Measurements from ENCODE around the gene DCD.
"Not testable (repeated sequence)": the region's sequence is repeated elsewhere in the genome, so short reads cannot be mapped to it uniquely, and the experiment has no call there.

The DCD gene

DNA sequence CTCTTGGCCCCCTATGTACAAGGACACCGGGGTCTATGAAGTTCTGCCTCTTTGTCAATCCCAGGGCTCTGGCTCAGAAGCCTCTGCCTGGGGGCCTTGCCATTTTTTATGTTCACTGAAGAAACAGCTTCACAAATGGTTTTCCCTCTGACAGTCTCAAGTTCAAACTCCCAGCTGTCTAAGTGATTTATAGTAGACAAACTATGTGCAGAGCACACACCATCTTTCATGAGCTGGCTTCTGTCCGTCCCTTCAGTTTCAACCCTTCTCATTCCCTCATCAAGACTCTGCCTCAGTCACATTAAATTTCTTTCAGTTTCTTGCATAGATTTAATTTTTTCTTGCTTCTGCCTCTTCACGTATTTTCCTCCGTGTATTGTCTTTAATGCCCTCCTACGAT lies 2.7 kb upstream of the DCD start:
- DNase-seq: no peak

DNA sequence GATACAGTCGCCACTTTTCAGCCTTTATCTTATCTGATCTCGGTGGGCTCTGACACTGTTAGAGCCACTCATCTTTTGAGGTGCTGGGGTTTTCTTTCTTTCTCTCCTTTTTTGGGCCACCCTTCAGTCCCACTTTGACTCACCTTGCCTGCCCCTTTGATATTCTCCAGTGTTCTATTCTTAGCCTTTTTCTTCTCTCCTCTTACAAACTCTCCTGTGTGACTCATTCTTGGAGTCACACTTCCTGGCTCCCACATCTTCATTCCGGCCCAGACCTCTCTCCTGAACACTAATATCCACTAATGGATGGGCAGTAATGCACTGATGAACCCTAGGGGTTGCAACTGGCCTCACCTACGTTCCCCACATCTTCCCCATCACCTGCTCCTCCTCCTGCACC lies 2.2 kb upstream of the DCD start:
- no peak for DNase-seq

DNA sequence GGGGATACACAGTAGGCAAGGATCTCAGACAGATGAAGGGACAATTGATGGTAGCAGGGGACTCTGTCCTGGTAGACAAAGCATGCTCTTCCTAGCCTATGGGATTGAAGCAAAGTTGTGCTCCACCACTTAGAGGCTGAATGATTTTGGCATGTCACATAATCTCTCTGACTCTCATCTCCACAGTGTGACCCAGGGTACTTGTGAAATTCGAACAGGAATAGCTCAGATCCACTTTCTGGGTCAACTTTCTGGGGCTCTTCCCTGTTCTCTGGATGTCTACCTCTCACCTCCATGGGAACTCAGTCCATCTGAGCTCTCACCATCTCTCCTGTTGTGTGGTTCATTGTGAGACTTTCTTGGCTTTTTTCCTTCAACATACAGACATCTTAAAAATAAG lies 1.7 kb upstream of the DCD start:
- DNase-seq: no peak

DNA sequence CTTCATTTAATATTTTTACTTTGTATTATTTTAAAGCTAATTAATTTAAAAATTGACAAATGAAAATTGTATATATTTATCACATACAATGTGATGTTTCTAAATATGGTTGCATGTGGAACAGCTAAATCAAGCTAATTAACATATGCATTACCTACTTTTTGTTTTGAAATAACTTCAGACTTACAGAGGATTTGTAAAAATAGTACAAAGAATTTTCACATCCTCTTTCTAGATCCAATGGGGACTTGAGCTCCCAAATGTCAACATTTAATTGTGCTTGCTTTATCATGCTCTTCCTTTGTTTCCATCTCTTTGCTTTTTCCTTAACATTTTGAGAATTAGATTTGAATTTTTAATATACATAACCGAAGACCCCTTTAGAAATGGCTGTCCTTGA lies 6.6 kb downstream of the DCD start:
- no peak for DNase-seq

DNA sequence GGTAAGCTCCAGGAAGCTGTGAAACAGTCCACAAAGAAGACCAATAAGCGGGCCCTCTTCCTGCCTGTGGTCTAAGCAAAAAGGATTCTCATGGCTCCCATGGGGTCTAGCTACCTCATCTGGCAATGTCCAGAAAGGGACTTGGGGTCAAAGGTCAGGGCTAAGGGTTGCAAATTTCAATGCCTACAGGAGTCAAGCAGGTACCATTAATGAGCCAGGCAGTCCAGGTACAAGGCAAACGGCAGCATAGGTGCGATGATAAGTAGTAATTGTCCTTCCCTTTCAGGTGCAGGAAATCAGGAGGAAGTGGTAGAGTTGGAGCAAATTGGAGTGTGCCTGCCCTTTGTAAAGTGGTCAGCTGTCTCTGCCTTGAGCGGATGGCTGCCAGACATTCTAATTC lies 7.1 kb downstream of the DCD start:
- no peak for DNase-seq

DNA sequence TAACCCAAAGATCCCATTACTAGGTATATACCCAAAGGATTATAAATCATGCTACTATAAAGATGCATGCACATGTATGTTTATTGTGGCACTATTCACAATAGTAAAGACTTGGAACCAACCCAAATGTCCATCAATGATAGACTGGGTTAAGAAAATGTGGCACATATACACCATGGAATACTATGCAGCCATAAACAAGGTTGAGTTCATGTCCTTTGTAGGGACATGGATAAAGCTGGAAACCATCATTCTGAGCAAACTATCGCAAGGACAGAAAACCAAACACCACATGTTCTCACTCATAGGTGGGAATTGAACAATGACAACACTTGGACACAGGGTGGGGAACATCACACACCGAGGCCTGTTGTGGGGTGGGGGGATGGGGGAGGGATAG lies 9.1 kb downstream of the DCD start:
- not testable (repeated sequence) for DNase-seq

DNA sequence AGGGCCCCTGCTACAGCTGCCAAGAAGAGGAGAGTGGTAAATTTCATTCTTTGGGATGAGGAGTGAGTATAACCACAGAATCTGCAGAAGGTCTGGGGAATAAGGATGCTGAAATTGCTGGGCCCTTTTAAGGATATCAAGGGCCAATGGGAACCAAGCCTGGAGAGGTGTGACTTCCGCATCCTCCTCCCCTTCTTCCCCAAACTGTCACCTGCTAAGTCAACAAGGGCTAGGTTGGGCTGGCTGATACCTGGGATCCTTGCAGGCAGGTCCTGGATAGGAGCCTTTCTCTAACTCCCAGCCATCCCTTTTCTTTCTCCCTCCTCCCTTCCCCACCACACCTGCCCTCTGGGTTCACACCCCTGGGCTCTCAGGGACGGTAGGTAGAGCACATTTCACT lies 13.4 kb downstream of the DCD start, which contains the start of gene LACRT:
Gene LACRT, minus strand, starts transcription at position 101 of the 400 bp plus-strand sequence. Its CDS starts 54 bp downstream, at position 47.
- no peak for DNase-seq

DNA sequence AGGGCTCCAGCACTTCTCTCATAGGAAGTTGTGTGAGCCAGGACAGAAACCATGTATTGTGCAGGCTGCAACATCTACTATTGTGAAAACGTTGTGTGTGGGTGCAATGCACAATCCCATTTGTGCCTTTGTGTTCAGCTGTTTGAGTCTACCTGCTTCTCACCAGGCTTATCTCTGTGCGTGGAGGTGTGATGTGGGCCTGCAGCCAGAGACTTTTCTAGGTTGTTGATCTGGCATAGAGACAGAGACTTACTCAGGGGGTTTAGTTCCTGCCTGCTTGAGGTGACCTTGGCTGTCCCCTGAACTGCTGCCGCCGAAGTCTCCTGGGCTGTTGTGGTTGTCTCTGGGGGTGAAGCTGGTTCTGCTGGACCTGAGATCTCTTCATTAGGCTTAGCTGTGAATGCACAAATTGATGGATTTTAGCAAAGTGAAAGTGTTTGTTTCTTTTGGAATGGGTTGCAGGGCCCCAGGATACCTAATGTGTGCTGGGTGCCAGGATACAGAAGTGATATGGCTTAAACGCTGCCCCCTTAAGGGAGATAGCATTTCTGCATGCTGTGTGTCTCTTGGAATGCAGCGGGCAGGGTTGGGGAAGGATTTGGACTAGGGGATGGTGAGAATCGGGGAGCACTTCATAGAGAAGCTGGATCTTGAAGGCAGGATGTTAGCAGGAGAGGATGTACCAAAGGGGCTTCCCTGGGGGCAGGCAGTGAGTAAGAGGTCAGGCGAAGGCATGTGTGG lies 16.0 kb downstream of the DCD start:
- no peak for DNase-seq

DNA sequence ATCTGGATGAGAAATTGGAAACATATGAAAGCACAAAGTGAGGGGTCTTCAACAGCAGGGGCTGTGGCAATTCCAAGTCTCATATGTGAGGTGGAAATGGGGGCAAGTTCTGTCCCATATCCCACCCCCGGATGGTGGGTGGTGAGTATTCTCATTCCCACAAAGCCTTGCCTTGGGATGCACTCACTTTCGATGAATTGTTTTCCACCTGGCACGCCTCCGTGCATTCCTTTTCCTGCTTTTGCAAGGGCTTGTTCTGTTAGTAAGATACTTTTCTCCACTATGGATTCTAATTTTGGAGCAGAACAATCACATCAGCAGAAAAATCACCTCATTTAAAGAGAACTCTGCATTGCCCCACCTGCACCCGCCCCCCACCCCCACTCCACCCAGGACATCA lies 16.6 kb downstream of the DCD start:
- DNase-seq: no peak

DNA sequence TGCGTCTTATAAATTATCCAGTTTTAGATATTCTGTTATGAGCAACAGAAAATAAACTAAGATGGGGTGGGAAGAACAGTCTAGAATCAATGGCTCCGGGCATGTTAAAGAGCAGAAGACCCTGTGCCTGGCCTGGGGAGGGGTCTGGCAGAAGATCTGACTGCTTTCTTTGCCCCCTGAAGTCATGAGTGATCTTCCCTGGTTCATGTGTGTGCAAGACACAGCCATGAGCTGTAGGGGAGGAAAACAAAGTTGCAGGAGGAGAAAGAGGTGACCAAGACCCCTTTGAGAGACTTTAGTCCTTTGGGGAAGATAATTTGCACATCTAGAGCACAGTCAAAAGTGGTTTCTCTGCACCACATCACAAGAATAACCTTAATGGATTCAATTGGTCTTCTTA lies 18.2 kb downstream of the DCD start:
- DNase-seq: no peak

DNA sequence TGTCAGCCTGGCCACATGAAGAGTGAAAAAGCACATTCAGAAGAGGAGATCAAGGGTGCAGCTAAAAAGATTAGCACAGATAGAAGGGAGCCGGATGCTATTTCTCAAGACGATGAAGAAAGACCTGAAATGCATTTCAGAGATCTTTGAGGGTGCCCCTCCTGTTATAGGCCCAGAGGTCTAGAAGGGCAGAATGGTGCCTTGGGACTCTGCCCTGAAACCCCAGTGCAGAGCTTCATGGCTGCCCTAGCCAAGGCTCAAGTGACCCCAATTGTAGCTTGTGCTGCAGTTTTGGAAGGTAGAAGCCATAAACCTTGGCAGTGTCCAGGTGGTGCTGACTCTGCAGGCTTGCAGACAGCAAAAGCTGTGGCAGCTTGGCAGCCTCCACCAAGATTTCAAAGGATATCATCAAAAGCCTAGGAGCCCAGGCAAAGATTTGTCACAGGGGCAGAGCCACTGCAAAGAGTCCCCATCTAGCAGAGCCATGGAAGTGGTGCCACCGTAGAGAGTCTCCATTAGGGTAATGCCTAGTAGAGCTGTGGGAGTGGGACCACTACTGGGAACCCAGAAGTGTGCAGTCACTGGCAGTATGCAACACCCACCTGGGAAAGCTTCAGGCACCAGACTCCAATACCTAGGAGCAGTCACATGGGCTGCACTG lies 19.8 kb downstream of the DCD start:
- no peak for DNase-seq

DNA sequence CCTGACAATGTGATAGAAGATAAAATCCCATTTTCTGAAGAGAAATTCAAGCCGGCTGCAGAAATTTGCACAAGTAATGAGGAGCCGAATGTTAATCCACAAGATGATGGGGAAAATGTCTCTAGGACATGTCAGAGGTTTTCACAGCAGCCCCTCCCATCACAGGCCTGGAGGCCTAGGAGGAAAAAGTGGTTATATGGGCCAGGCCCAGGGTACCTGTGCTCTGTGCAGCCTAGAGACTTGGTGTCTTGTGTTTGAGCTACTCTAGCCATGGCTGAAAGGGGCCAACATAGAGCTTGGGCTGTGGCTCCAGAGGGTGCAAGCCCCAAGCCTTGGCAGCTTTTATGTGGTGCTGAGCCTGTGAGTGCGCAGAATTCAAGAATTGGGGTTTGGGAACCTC lies 20.9 kb downstream of the DCD start:
- no peak for DNase-seq

DNA sequence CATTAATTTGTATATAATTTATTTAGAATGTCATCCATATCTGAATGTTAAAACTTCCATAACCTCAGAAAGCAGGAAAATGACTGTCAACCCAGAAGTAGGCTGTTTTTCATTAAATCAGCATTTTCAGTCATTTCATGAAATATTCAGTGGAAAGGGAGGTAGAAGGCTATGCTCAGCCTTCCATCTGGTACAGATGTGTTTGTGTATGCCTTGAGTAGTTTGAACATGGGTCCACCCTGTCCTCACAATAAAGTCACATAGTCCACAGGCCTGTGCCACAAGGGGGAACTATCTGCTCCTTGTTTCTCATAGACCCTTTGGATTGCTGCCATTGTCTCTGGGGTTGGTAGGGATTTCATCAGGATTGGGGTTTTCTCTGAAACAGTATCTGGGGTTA lies 22.6 kb downstream of the DCD start:
- DNase-seq: no peak

DNA sequence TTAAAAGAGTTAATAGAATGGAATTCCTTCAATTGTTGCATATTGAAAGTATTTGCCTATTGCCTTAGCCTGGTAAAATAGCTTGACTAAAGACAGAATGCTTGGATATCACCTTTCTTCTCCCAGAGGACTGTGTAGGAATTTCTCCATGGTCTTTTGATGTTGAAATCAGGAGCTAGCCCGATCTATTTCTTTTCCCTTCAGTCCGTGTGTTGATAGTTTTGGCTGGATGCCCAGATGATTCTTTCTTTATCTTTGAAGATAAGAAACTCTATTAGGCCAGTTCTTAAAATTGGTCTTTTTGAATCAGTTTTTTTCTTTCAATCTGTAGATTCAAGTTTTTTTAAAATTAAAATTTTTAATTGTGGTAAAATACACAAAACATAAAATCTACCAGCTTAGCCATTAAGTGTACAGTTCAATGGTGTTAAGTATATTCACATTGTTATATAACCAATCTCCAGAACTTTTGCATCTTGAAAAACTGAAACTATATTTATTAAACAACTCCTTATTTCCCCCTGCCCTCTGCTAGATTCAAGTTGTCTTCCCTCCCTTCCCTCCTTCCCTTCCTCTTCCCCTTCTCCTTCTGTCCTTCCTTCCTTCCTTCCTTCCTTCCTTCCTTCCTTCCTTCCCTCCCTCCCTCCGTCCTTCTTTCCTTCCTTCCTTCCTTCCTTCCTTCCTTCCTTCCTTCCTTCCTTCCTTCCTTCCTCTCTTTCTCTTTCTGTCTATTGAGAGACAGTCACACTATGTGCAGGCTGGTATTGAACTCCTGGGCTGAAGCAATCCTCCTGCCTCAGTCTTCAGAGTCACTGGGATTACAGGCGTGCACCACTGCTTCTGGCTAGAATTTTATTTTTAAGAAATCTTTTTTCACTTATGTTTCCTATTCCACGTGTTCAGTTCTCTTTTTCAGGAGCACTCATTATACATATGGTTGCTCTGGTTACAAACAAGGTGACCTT lies 23.6 kb downstream of the DCD start:
- DNase-seq: no peak

DNA sequence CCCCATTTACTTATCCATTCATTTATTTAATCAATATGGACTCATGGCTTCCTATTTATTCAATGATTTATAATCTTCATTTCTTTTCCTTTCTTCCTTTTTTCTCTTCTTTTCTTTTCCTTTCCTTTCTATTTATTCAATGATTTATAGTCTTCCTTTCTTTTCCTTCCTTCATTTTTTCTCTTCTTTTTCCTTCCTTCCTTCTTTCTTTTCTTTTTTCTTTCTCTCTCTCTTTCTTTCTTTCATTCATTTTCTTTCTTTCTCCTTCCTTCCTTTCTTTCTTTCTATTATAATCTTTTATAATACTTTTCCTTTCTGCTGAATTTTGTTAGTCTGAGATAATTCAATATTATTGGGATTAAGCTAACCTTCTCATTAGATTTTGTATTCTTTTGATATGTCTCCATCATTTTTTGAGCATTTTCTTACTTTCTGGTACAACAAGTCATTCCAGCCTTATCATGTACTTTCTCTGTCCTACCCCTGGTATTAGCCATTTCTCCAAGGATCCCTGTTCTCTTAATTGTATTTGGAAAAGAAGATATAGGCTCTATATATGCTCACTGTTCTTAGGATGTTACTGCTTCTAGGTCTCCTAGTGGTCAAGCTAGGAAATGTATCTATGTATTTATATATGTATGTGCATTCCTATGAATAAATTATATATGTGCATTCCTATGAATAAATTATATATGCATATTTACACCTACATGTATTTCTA lies 25.5 kb downstream of the DCD start:
- DNase-seq: no peak

DNA sequence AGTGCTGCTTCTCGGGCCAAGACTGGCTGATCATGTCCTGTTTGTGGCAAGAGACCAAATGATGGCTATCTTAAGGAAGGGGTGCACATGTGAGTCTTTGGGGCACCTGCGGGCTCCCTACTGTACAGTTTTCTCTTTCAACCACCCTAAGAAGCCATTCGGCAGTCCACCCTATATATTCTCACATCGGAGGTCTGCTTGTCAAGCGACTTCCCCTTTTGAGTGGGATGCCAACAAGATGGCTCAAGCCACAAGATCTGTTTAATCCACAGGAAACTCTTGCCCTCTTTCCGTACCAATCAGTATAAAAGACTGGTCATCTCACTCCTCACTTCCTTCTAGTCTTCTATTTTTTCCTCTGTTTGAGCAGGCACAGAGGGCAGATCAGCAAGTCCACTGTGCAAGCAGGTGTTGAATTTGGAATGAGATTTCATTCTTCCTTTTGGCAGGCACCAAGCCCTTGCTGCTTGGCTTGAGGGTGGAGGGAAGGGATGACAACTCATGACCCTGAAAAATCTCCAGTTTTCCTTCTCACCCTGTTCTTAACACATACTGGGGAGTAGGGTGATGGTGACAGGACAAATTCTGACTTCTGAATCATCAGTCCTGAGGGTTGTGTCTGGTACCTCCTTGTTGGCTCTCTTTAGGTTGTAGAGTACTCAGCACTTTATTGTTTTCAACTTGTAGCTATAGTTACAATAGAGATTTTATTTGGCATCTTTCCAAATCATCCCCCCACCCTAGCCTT lies 31.1 kb downstream of the DCD start:
- DNase-seq: no peak

DNA sequence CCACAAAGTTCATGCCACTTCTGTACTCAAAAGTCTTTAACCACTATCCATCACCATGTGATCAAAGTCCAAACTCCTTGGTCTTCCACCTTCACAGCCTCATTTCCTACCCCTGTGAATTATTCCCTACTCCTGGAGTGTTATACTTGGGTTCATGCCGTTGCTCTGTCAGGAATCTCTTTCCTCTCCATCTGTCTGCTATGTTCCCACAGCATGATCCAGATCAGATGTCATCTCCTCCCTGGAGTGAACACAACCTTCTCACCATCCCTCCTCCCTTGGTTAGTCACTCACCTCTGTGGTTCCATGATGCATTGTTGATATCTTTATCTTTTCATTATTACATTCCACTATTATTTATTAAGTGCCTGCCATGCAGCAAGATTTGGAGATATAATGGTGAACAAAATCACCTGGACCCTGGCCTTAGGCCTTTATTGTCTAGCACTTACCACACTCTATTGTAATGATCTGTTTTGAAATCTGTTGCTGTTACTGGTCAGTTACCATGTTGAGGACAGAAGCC lies 35.9 kb downstream of the DCD start:
- DNase-seq: no peak

DNA sequence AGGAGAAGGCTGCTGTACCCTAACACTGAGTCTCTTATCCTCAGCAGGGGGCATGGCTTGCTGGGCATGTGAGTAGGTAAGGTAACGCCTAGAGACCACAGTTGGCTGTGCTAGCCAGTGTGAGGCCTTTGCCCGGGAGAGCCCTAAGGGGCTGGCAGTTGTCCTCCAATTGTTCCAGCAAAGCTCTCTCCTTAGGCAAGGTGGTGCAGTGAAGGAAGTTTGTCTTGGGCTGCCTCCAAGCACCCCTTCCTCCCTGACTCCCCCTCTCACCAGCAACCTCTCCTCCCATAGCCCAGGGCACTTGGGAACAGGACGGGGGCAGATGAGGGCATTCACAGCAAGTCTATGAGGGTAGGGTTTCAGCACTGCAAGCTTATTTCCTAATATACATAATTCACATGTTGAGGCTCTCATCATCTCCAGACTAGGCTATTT lies 36.4 kb downstream of the DCD start:
- DNase-seq: no peak

DNA sequence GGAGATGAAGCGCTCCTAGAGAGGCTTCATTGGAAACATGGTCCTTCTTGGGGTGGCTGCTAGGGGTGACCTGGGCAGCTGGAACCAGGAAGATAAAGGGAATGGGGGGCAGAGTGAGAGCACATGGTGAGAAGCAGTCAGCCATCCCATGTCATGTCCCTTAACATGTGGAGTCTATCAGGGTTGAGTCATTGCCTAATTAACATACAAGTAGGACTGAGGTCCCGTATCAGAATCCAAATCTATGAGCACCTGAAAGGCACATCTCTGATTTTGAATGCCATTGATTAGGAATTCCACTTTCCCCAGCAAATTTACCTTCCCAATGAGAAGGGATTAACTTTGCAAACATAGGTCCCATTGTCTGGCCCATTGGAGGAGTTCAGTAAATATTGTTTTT lies 39.4 kb downstream of the DCD start:
- no peak for DNase-seq

DNA sequence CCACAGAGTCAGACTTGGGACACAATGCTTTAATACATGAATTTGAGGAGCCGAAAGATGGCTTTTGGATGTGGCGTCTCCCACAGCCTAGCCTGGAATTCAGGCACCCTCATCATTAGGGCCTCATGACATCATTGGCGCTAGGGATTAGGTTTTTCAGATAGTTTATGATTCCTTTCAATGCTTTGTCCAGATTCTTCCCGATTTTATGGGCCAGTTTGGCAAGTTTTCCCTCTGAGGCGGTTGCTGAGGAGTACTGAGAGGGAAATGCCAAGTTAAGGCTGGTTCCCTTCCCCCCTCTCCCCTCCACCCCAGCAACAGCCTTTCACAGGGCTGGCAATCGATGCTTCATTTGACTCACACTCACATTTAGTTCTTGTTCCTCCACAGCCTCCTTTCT lies 40.0 kb downstream of the DCD start:
- no peak for DNase-seq

DNA sequence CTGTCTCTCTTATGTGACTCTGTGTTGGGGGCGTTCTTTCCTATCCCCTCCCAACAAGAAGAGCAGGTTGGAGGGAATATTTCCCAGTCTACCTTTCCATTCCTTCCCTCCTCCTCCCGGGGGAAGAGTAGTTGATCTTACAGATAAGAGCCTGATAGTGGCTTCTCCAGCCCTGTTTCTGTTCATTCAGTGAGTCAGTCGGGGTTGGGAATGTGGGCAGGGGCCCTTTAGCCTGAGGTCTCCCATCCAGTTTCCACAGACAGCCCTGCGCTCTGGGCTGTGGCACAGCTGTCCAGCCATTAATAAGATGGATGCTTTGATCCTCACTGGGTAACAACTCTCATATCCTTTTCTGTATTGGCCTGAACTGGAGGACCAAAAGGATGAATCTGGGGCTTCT lies 41.6 kb downstream of the DCD start:
- DNase-seq: no peak
